ENCODE measurements around the gene BET1L.
"Not testable (repeated sequence)": the region's sequence is repeated elsewhere in the genome, so short reads cannot be mapped to it uniquely, and the experiment has no call there.

BET1L gene

DNA sequence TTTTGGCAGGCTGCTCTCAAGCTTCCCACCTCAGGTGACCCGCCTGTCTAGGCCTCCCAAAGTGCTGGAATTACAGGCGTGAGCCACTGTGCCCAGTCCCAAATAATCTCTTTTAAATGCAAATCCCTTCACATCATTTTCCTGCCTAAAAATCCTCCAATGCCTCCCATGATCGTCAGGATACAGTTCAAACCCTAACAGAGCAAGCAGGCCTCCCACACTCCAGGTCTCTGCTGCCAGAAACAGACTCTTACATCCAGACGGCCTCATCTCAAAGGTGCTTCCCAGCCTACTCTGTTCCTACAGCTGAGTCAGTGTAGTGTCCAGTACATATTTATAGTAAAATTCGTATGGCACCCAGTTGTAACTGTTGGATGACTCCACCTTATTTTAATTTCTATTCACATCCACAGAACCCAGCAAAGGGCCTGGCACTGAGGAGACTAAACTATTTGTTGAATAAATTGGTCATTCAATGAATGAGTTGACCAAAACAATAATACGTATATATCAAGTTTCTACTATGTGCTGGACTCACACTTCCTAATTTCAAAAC, 20.7 kb upstream of the BET1L start:
- DNase-seq: no peak

DNA sequence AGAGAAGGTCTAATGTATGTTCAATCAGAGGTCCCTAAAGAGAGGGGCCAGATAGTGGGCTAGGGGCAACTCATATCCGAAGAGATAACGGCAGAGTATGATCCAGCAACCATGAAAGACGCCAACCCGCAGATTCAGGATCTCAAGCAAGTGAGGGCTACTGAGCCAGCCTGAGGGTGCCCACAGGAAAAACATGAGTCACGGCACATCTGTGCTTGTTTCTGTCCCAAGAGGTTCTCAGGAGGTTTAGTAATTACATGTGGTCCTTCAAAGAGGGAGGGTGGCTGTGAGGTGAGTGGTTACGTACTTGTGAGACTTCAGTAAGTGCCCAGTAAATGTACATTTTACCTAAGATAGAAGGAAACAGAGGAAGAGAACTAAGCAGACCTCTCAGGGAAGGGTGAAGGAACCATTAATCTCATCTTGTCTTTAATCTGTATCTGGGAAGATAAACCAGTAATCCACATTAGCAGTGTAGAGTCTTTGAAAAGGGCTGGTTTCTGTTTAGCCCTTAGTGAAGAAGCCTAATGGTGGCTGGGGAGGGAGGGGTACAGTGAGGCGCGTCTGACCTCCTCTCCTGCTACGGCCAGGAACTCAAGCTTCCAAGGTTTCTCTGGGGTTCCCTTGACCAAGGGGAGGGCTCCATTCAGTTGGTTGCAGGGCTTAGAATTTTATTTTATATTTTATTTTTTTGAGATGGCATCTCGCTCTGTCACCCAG, 18.7 kb upstream of the BET1L start:
- no peak for DNase-seq

DNA sequence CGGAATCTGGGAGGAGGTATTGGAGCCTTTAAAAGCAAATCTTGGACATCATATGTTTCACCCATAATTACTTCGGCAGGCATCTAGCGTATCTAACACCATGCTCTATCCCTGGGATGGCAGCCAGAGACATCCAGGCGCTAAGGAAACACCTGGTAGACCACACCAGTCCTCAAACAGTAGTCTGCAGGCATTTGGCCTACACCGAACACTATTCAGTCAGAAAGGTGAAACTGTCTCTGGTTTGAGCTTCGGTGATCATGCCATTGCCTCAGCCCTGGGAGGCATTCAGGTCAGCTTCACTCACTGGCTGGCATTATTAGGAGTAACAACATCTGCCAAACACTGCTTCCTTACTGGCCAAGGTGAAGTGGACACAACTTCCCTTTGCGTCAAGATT, 17.2 kb upstream of the BET1L start:
- no peak for DNase-seq

DNA sequence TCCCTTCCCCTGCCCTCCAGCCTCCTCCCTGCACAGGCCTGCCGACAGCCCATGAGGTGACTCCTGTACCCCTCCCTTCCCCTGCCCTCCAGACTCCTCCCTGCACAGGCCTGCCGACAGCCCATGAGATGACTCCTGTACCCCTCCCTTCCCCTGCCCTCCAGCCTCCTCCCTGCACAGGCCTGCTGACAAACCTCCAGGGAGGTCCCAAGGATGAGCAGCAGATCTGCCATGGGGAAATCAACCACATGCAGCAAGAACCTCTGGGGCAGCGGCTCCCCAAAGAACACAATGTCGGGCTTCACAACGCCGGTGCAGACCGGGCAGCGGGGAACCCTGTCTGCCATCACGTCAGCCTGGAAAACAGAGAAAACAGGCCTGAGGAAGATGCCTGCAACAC, 16.7 kb upstream of the BET1L start:
- DNase-seq: no peak

DNA sequence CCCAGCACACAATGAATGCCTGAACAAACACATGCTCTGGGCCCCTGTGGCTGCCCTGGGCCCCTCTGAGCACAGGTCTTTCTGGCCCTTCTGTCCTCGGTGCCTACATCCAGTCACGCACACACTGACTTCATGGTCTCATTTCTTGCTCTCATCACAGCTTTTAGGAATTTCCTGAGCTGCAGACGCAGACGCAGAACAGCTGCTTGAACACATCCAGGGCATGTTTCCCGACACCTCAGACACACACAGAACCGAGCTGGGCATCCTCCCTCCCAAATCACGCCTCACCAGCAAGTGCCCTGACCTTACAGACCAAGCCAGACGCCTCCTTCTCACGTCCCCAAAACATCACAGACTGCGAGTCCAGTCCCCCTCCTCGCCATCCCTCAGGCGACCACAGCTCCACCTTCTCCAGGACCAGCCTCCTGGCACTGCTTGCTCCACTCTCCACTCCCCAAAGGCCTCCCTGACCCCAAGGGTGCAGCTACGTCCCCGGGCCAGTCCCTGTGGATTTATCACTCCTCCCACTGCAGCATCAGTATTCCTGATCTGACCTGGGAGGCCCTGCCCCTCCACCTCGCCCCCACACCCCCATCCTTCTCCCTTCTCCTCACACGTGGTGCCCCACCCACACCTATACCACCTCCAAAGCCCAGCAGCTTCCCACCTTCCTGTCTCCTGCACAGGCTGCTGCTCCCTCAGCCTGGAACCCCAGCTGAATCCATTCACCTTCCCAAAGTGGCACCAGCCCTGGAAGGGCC, 16.0 kb upstream of the BET1L start:
- DNase-seq: no peak

DNA sequence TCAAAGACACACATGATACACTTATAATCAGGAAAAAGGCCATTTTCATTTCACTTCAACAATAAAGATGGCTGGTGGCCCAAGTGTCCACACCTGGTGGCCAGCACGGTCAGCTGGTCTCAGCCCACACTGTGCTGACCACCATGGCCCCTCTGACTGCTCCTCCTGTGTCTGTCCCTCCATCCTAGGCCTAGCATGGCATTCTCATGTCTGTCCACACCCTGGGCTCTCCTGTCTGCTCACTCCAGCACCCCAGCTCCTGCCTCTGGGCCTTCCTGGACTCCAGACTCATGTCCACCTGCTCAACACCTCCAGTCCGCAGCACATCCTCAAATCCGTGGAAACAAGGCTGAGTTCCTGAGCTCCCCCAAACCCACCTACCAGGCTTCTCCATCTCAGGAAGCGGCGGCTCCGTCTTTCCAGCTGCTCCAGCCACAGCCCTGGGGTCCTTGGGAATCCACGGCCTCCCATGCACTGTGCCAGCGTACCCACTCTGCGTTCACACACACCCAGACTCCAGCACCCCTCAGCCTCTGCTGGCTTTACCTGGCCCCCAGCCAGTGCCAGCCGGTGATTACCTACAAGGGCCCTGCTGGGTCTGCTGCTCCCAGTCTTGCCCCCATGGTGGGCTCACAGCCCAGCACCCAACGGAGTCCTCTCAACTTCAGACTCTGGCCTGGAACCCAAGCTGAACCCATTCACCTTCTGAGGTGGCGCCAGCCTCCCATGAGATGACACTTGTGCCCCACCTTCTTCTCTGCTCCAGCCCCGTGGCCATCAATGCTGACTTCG, 15.0 kb upstream of the BET1L start:
- no peak for DNase-seq

DNA sequence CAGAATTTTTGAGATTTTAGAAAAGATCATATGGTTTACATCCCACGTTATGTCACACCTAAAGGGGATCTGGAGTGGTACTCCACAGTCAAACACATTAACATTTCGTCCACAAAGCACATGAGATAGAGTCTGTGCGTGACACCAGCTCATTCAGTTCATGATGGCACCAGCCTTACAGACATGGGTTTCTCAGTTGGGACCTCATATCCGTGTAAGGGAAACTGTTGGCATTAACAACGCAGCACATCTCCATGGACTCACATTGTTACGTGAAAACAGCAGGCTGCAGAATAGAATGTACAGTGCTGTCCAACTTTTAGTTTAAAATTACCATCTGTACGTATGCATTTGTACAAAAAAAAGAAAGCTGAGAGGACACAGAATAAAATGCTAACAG, 14.3 kb upstream of the BET1L start:
- no peak for DNase-seq

DNA sequence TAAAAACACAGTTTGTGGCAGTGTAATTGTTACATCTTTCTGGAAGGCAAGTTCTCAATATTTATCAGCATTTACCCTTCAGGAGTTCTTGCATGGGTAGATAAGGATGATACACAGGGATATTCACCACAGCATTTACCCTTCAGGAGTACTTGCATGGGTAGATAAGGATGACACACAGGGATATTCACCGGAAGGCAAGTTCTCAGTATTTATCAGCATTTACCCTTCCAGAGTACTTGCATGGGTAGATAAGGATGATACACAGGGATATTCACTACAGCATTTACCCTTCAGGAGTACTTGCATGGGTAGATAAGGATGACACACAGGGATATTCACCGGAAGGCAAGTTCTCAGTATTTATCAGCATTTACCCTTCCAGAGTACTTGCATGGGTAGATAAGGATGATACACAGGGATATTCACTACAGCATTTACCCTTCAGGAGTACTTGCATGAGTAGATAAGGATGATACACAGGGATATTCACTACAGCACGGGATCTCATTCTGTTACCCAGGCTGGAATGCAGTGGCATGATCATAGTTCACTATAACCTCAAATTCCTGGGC, 13.5 kb upstream of the BET1L start:
- DNase-seq: not testable (repeated sequence)

DNA sequence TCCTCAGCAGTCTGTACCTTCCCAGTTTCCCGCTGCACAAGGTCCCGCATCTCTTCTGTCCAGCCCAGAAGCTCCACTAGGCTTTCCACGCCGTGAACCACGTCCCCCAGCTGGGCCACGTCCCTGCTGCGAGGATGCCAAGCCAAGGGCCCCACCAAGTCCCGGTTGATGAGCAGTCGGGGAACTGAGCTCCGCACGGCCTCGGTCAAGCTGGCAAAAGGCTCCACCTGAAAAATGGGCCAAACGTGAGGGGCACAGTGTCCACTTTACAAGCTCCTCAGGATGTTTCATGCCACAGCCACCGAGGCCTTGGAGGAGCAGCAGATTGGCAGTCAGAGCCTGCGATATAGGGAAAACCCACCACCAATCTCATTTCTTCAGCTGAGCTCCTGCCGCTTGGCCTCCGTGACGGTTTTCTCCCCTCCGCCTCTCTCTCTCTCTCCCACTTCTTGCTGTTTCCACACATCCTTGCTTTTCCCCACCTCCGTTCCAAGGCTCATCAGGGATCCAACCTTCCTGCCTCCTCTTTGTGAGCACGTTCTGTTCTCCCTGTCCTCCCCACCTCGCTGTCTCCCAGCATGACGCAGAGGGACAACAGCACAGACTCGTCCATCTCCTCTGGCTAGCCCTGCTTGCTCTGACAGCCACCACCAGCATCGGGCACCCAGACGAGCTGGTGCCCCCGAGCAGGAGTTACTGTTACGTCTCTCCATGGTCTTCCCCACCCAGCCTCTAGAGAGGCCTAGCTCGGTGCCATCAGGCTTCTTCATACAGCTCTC, 11.8 kb upstream of the BET1L start:
- no peak for DNase-seq

DNA sequence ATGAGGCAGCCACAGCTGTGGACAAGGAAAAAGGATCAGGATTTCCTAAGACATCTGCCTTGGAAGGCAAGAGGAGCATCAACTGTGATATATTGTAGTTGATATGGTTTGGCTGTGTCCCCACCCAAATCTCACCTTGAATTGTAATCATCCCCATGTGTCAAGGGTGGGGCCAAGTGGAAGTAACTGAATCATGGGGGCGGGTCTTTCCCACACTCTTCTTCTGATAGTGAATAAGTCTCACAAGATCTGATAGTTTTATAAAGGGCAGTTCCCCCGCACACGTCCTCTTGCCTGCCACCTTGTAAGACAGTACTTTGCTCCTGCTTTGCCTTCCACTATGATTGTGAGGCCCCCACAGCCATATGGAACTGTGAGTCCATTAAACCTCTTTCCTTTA, 10.5 kb upstream of the BET1L start:
- no peak for DNase-seq

DNA sequence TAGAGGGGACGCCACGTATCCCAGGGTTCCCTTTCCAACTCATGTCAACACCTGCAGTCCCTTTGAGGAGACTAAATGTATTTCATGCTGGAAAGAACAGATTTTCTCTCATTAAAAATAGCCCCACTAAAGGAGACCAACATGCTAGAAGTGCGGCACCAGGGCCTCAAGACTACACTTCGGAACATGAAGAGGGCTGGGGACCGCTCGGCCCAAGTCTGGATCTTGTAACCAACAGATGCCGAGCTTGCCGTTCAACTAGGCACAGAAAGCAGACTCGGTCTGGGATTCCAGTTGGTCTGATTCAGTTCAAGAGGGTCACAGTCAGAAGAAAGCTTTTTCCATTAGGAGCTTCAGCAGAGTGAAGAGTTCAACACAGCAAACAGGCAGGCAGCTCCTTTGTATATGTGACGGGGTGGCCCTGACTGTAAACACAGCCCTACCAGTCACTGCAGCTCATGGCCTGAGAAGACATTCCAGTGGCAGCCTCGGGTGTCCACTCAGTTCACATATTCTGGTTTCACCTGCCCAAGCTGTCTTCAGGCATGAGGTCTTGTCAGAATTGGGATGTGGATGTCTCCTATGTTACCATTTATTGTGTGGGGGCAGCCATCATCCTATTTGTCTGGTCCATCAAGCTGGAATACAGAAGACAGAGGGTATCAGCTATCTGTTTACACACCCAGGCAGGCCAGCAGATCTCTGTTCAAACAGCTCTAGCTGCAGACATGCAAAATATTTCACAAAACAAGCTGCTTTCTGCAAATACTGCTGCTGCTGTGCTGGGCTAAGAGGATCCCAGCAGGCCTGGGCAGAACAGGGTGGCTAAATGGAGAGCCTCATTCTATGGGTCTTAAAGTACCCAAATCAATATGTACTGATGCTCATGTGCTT, 9.1 kb upstream of the BET1L start:
- DNase-seq: no peak

DNA sequence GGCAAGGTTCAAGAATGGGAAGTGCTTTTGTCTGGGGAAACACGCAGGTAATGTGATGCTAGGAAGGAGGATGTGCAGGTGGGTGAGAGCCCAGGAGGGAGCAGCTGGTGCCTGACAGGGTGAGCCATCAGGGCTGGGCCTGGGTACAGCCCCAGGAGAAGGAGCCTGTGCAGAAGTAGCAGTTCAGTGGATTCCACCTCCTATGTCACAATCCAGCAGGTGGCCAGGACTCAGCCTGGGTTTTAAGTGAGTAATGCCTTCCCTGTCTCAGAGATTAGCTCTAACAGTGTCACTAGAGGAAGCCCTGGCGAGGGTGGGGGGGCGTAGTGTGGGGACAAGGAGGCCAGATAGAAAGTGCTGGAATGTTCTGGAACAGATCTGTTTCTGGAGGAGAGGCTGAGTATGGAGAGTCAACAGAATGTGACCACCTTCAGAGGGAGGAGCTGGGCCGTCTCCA, 8.4 kb upstream of the BET1L start:
- DNase-seq: peak; percentile 17

DNA sequence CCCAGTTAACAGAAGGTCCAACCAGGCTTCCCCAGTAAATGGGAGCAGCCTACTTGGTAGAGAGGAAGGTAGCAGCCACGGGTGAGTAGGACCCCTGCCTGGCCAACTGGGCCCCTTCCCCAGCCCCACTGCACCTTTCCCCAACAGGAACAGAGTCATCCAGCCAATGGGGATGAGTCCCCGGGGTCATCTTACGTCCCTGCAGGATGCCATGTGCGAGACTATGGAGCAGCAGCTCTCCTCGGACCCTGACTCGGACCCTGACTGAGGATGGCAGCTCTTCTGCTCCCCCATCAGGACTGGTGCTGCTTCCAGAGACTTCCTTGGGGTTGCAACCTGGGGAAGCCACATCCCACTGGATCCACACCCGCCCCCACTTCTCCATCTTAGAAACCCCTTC, 6.9 kb upstream of the BET1L start:
- no peak for DNase-seq

DNA sequence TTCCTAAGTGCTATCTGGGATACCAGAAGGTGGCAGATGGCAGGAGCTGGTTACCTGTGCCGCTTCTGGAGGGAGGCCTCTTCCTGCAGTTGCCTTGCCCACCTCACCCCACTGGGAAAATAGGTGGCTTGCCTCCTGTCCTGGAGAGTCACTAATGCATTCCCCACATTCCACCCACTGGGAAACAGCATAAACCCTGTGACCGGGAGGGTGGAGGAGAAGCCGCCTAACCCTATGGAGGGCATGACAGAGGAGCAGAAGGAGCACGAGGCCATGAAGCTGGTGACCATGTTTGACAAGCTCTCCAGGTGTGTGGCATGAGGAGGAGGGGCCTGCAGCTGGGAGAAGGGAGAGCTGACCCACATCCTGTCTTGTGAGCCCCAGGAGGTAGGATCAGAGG, 5.9 kb upstream of the BET1L start:
- no peak for DNase-seq

DNA sequence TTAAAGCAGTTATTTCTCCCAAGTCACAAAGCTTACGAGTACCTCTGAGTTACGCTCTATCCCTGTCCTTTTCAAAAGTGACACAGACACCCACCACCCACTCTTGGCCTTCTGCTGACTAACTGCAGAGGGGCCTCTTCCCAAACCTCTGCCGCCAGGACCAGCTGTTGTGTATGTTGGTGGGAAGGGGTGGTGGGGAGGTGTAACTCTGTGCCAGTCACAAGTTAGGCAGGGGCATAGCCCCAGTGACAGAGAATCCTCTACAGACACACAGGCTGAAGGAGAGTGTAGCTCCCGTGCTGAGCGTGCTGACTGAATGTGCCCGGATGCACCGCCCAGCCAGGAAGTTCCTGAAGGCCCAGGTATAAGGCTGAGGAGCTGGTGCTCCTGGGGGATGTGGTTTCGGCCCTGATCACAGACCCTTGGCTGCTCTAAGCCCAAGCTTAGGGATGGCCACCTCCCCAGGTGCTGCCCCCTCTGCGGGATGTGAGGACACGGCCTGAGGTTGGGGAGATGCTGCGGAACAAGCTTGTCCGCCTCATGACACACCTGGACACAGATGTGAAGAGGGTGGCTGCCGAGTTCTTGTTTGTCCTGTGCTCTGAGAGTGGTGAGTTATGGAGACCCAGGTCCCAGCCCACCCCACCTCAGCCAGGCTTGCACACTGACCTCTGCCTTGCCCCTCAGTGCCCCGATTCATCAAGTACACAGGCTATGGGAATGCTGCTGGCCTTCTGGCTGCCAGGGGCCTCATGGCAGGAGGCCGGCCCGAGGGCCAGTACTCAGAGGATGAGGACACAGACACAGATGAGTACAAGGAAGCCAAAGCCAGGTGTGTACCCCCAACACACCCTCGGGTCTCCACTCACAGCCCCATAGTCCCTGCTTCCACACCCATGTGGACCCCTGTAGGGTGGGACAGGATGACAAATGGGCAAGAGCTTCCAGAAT, 5.2 kb upstream of the BET1L start:
- DNase-seq: no peak

DNA sequence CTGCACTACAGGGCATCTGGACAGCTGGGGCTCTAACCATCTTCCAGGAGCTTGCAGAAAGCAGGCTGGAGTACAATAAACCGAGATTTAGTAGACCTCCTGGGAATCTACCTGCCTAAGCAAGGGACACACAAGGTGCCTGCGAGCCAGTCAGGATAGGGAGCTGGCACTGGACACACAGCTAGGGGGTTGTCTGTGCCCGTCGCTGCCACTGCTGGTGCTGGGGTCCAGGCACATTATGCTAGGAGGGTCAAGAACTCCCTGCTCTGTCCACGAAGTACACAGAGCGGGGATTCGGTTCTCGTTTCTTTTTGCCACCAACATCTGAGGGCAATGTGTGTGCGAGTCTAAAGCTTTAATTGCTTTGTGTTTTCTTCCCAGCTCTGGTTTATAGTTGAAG, 4.5 kb upstream of the BET1L start:
- DNase-seq: no peak

DNA sequence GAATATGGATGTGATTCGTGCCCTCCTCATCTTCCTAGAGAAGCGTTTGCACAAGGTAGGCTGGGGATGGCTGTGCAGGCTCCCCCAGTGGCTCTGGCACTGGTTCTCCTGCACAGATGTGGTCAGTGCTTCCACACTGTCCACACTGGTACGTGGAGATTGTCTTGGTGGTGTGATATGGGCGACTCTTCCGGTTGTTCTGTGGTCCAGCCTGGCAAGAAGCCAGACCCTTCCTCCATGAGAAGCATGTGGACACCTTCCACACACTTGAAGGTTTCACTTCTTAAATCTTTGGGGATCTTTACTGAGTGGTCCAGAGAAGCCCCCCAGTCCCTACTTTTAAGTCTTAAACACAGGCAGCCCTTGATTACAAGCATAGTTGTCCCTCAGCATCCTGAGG, 4.1 kb upstream of the BET1L start:
- no peak for DNase-seq

DNA sequence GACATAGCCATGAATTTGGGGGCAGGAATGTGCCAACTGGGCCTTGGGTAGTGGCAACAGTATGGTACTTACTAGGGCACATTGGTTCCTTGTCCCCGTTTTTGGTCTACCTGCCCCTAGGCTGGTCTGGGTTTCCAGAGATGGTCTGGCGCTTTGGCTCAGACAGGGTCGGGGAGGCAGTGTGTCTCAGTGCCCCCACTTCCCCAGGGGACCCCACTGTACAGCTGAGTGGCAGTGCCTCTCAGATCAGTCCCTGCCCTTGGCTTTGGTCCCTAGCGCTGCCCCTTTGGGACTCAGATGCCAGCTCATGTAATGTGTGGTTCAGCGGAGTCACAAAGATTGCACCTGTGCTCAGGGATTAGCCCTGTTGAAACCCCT, 3.6 kb upstream of the BET1L start:
- no peak for DNase-seq

DNA sequence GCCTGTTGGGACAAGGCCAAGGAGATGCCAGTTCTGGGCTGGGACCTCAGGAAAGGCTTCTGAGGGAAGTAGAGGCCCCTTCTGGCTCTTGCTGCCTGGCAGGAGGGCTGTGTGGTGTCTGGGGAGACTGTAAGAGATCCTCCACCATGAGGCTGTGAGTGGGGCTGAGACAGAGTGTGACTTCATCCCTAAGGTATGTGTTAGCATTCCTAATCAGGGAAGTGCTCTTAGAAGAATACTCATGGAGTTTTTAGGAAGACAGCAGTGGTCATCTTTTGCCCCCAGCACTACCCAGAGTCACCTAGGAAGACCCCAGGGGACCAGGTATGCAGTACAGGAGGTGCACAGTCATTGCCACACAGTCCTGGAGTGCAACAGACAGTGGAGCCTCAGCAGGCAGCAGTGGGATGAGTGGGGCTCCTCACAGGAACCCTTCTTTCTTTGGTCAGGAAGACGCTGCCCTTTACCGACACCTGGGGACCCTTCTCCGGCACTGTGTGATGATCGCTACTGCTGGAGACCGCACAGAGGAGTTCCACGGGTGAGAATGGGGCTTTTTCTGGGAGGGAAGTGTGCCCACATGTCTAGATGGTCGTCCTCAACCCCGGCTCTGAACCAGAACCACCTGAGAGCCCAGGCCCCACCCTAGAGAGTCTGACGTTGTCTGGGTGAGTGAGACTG, 3.1 kb upstream of the BET1L start:
- no peak for DNase-seq
